Astrocyte of the spinal cord (primary cell): ENCODE results near the gene HMOX1.

Experiments
- DNase-seq: peaks from one replicate; pipeline ENCODE4 v3.0.0; 2011; ENCODE audit warnings: low read depth, low spot score
- H3K4me3 ChIP-seq: 2 replicates; pipeline ENCODE4 v1.5.1; 2011; ENCODE audit warnings: low read depth, mild to moderate bottlenecking, low read length, moderate library complexity
- in situ Hi-C: cut with HindIII; loops from 2 replicates; pipeline ENCODE4 v1.10.0; 2017; ENCODE audit warnings: low sequenced_read_pairs
- TF ChIP-seq, protein P1 (sequence below): IDR thresholded peaks from 2 replicates; pipeline ENCODE4 v1.5.1; 2012; ENCODE audit warnings: low read depth, mild to moderate bottlenecking, low read length, inconsistent platforms

HMOX1 gene

DNA sequence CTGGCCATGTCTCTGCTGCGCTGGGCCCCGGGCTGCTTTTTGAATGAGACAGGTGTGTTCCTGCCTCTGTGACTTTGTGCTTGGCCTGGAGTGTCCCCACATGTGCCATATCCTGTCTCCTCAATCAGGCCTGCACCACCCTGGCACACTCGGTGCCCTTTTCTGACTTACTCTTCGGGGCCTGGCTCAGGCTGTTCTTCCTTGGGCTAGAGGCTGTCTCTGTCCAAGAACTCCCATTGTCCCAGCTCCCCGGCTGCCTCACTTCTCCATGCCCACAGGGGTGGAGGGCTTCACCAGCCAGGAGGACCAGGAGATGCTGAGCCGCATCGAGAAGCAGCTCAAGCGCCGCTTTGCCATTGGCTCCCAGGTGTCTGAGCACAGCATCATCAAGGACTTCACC lies 42.0 kb downstream of the HMOX1 start:
- TF ChIP-seq, protein P1, sequence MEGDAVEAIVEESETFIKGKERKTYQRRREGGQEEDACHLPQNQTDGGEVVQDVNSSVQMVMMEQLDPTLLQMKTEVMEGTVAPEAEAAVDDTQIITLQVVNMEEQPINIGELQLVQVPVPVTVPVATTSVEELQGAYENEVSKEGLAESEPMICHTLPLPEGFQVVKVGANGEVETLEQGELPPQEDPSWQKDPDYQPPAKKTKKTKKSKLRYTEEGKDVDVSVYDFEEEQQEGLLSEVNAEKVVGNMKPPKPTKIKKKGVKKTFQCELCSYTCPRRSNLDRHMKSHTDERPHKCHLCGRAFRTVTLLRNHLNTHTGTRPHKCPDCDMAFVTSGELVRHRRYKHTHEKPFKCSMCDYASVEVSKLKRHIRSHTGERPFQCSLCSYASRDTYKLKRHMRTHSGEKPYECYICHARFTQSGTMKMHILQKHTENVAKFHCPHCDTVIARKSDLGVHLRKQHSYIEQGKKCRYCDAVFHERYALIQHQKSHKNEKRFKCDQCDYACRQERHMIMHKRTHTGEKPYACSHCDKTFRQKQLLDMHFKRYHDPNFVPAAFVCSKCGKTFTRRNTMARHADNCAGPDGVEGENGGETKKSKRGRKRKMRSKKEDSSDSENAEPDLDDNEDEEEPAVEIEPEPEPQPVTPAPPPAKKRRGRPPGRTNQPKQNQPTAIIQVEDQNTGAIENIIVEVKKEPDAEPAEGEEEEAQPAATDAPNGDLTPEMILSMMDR = no peak
- DNase-seq = no peak
- in situ Hi-C loops = no loop called here
- no peak overlapping the region for H3K4me3 ChIP-seq

DNA sequence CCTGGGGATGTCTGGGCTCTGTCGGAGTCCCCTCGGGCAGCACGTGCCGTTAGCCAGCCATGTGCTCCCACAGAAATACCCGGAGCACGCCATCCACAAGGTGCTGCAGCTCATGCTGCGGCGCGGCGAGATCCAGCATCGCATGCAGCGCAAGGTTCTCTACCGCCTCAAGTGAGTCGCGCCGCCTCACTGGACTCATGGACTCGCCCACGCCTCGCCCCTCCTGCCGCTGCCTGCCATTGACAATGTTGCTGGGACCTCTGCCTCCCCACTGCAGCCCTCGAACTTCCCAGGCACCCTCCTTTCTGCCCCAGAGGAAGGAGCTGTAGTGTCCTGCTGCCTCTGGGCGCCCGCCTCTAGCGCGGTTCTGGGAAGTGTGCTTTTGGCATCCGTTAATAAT lies 43.2 kb downstream of the HMOX1 start:
- TF ChIP-seq, protein P1 = no peak
- H3K4me3 ChIP-seq = no peak overlapping the region
- no peak for DNase-seq
- in situ Hi-C loops = no loop called here

DNA sequence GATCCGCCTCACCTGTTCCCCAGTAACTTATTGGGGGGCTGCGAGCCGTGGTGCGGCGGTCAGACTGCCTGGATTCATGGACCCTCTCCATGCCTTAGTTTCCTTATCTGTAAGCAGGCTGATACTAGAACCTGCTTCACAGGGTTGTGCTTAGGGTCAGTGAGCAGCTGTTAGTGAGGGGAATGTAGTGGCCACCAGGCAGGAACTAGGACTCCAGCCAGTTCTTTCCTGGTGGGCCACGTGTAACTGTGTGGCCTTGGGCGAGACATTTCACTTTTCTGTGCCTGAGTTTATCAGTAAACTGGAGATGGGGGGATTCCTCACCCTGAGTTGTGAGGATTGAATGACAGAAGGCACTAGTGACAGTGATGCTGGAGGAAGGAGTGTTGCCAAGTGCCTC lies 43.9 kb downstream of the HMOX1 start:
- DNase-seq = no peak
- no peak overlapping the region for H3K4me3 ChIP-seq
- in situ Hi-C loops = no loop called here
- TF ChIP-seq, protein P1 = no peak

DNA sequence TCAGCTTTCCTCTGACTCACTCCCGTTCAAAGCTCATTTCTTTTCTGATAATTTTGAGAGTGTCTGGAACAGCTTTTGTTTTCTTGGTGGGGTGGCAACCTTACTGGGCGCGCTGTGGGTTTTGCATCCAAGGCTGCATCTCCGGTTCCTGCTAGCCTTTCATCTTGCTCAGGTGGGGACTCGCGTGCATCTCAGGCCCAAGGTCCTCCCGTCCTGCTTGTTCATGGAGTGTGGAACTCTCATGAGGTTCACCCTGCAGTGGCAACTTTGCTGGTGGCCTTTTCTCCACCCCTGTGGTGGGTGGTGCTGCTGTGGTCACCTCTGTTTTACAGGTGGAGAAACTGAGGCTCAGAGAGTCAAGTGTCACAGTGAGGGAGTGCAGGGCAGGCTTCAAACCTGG lies 44.6 kb downstream of the HMOX1 start:
- DNase-seq = no peak
- TF ChIP-seq, protein P1 = no peak

DNA sequence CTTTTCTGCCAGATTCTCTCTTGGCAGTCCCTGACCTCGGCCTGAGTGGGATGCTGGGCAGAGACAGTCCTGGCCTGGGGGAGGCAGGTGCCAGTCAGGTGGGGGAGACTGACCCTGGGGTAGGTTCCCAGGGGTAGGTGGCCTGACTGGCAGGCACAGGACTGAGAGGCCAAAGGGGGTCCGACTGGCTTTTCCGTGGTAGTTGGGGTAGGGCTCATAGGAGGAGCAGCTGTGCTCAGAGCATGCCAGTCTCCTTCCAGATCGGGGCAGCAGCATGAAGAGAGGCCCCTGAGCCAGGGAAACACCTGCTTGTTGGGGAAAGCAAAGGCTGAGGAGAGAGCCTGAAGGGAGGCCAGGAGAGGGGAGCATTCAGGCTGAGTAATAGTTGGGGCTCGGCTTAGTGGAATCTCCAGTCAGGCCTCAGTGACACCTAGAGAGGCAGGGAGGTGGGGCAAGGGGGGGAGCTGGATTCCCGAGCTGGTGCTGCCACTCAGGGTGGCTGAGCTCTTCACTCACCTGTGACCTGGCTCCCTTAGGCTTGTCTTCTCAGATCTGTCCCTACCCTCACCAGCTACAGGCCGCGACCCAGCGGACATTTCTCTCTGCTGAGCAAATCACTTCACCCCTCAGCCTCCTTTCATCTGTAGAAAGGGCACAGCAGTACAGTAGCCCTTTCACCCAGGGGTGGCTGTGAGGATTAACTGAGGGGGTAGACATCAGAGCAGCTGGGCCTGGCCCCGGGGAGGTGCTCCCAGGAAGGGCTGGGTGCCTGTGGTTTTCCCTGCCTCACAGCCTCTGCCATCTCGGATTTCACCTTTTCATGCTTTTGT lies 45.3 kb downstream of the HMOX1 start:
- DNase-seq = no peak
- in situ Hi-C loops = no loop called here
- TF ChIP-seq, protein P1 = no peak
- no peak overlapping the region for H3K4me3 ChIP-seq

More for the DNA sequence above, 44.6 kb downstream of the HMOX1 start:
- in situ Hi-C loops = no loop called here
- H3K4me3 ChIP-seq = no peak overlapping the region

DNA sequence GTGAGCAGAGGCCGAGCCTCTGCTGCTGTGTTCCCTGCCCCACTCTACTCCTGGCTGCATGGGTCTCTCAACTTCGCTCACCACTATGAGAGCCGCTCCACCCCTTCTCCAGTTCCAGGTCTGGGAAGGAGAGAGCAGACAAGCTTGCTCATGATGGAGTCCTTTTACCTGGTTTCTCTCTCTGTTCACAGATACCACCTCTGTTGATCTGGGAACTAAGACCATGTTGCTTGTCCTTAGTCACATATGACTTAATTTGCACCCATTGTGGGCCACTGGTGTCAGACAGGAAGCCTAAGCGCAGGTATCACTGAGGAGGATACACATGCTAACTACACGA lies 45.9 kb downstream of the HMOX1 start:
- no peak for DNase-seq
- no peak overlapping the region for H3K4me3 ChIP-seq
- TF ChIP-seq, protein P1 = no peak
- in situ Hi-C loops = no loop called here
